ENCODE data around the gene SPO11. TPM values are rescaled to one million over a fixed set of nuclear protein-coding genes. Genes with fewer than 3 reads are reported as not detected.
A peak's percentile ranks its signal among the peaks of the same experiment; 100 is the strongest.

Gene SPO11
- total RNA-seq, 1 donor from 2014 or later = not detected

GRCh38 chr20:57322476-57322875 is 7.1 kb upstream of the SPO11 start:
- no peak for DNase-seq (ENCODE audit: low read depth)

GRCh38 chr20:57323034-57323433 is 6.6 kb upstream of the SPO11 start:
- no peak for TF ChIP-seq CTCF (IDR thresholded peaks at IDR 0.05; ENCODE audit: insufficient read depth, low read length, poor library complexity, severe bottlenecking)
- peaks cover 5% of the 10 kb centered on the region for H3K27me3 ChIP-seq (ENCODE audit: control insufficient read depth, insufficient read depth, low read length)
- DNase-seq (ENCODE audit: low read depth) = peak; percentile 50
- H3K4me3 ChIP-seq (ENCODE audit: low read depth, low read length) = no peak overlapping the region
- H3K36me3 ChIP-seq (ENCODE audit: control insufficient read depth, insufficient read depth, low read length) = no peaks in the 10 kb centered on the region

More at GRCh38 chr20:57322476-57322875, 7.1 kb upstream of the SPO11 start:
- Histone ChIP-seq H3K36me3 (ENCODE audit: control insufficient read depth, insufficient read depth, low read length) (no peaks in the 10 kb centered on the region), H3K4me3 (ENCODE audit: low read depth, low read length) (no peak overlapping the region), H3K27me3 (ENCODE audit: control insufficient read depth, insufficient read depth, low read length) (peaks cover 5% of the 10 kb centered on the region)
- no peak for TF ChIP-seq CTCF (IDR thresholded peaks at IDR 0.05; ENCODE audit: insufficient read depth, low read length, poor library complexity, severe bottlenecking)

- Histone ChIP-seq H3K4me3 (ENCODE audit: low read depth, low read length) (no peak overlapping the region), H3K36me3 (ENCODE audit: control insufficient read depth, insufficient read depth, low read length) (no peaks in the 10 kb centered on the region), H3K27me3 (ENCODE audit: control insufficient read depth, insufficient read depth, low read length) (peaks cover 8% of the 10 kb centered on the region)
- no peak for DNase-seq (ENCODE audit: low read depth)
- no peak for TF ChIP-seq CTCF (IDR thresholded peaks at IDR 0.05; ENCODE audit: insufficient read depth, low read length, poor library complexity, severe bottlenecking)
Measured at GRCh38 chr20:57325632-57326356, 3.8 kb upstream of the SPO11 start.

GRCh38 chr20:57326667-57327455 is 2.7 kb upstream of the SPO11 start:
- no peak for DNase-seq (ENCODE audit: low read depth)
- no peaks in the 10 kb centered on the region for H3K36me3 ChIP-seq (ENCODE audit: control insufficient read depth, insufficient read depth, low read length)
- no peak for TF ChIP-seq CTCF (IDR thresholded peaks at IDR 0.05; ENCODE audit: insufficient read depth, low read length, poor library complexity, severe bottlenecking)
- peaks cover 8% of the 10 kb centered on the region for H3K27me3 ChIP-seq (ENCODE audit: control insufficient read depth, insufficient read depth, low read length)
- no peak overlapping the region for H3K4me3 ChIP-seq (ENCODE audit: low read depth, low read length)

GRCh38 chr20:57327820-57328219 is 1.8 kb upstream of the SPO11 start:
- no peak for TF ChIP-seq CTCF (IDR thresholded peaks at IDR 0.05; ENCODE audit: insufficient read depth, low read length, poor library complexity, severe bottlenecking)
- DNase-seq (ENCODE audit: low read depth) = no peak
- Histone ChIP-seq H3K4me3 (ENCODE audit: low read depth, low read length) (no peak overlapping the region), H3K36me3 (ENCODE audit: control insufficient read depth, insufficient read depth, low read length) (no peaks in the 10 kb centered on the region), H3K27me3 (ENCODE audit: control insufficient read depth, insufficient read depth, low read length) (peaks cover 12% of the 10 kb centered on the region)
